Melanocyte of skin (primary cell): ENCODE data around the gene PITX1. TPM values are rescaled to one million over a fixed set of nuclear protein-coding genes. Genes with fewer than 3 reads are reported as not detected.

ENCODE experiments used
- total RNA-seq, 2 donors: library from RNA; depleted of rRNA; stranded (reverse); fragments of >200 nt; gene quantifications; 2 replicates each; pipeline ENCODE4 v1.2.3, GENCODE V29; 2012

The PITX1 gene
- not detected for total RNA-seq

DNA sequence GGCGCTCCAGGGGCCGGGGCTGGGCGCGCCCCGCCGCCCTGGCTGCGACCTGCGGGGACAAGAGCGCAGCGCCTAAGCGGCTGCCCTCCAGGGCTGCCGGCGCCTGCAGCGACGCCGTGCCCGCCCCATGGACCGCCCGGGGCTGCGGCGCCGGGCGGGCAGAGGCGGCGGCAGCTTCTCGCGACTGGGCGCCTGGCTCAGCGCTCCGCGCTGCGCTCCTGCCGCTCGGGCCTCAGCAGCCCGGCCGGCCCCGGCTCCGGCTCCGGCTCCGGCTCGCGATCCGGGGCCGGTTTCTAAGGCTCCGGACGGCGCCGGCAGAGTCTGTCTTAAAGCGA, at the start of gene PITX1:
Gene PITX1, minus strand, starts transcription at position 328 of the 335 bp plus-strand sequence. CDS start 347 bp downstream, outside the sequence.

Other genes with a start within 250 kb of the PITX1 start
- 10 to 100 TPM; 38.6 to 44.4 TPM for gene C5orf24, start 188.3 kb downstream of the PITX1 start, total RNA-seq
- 10 to 100 TPM; 42.7 to 53.3 TPM for gene TXNDC15, start 159.9 kb downstream of the PITX1 start, total RNA-seq
- gene PCBD2, start 129.1 kb downstream of the PITX1 start, total RNA-seq = 1 to 10 TPM; 3.1 to 5.3 TPM
- gene CATSPER3, start 66.3 kb downstream of the PITX1 start, total RNA-seq = not detected